ENCODE results near the gene KANTR.
"Not testable (repeated sequence)": the region's sequence is repeated elsewhere in the genome, so short reads cannot be mapped to it uniquely, and the experiment has no call there.

KANTR gene

DNA sequence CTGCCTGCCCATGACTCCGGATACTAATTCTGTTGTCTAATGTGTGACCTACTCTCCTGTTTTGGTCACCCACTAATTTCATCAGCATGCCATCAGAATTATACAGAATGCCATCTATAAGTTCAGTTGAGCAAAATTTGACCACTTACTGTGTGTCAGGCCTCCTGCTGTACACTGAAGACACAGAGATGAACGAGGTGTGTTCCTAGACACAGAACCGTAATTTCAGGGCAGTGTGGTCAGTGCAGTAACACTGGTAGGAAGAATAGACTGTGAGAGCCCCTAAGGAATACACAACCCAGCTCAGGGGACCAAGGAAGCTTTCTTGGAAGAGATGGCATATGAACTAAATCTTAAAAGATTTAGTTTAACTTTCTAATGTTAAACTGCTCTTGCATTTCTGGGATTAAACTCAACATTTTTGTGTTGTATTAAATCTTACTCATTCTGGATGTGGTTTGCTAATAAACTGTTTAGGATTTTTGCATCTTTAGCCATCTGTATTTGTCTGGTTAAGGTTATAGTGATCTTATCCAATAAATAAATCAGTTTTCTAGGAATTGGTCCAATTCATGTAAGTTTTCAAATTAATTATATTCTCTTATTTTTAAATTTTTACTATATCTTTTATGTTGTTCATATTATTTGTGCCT, 34.3 kb downstream of the KANTR start:
- DNase-seq (ENCODE audit: insufficient read length, low spot score) = no peak
- no peak for FAIRE-seq
- no peak for TF ChIP-seq POLR2A (IDR thresholded peaks at IDR 0.05; ENCODE audit: low read depth, low read length)

DNA sequence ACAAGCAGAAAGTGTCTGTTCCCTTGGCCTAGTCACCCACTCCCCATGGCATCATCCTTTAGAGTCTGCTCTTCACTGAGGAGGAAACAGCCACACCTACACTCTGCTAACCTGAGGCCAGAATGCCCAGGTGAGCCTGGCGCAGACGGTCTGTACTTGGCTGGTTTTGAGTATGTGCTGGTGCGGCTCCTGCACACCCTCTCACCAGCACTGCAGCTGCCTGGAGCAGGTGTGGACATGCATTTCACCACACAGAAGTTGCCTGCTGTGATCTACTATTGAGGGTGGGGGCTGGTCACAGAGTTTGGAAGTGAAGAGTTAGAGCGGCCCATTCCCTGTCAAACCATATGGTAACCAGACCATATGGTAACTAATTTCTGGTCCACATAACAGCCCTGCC, 39.5 kb downstream of the KANTR start:
- DNase-seq (ENCODE audit: insufficient read length, low spot score) (no peak), FAIRE-seq (no peak)
- no peak for TF ChIP-seq POLR2A (IDR thresholded peaks at IDR 0.05; ENCODE audit: low read depth, low read length)

DNA sequence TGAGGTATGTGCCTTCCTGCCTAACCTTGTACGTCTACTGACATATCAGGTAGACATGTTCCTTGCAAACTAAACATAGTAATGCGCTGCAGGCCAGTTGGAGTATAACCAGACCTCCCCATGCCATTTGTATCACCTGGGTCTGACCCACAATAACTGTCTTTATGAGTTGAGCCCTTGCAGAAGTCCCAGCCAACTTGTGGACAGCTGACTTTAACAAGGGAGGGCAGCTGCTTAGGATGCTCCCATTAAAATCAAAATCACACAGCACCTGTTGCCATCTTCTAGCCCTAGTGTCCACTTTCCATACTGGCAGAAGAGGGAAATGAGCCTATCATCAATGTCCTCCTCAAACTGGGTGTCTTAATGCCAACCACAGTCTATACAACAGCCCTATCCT, 41.6 kb downstream of the KANTR start:
- TF ChIP-seq POLR2A (IDR thresholded peaks at IDR 0.05; ENCODE audit: low read depth, low read length) = no peak
- no peak for FAIRE-seq
- DNase-seq (ENCODE audit: insufficient read length, low spot score) = no peak

DNA sequence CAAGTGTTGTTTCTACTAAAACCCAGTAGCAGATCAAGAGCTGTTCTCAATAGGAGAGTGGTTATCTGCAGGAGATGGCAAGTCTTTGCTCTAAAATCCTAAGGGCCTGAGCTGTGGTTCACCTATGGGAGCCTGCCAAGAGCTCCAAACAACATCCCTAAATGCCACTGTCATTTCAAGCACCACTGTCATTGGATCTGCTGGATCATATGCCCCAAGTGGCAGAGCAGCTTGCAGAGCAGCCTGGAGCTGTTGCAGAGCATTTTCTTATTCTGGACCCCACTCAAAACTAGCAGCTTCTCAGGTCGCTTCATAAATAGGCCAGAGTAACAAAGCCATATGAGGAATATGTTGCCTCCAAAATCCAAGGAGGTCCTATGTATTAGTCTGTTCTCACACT, 59.6 kb downstream of the KANTR start:
- no peak for TF ChIP-seq POLR2A (IDR thresholded peaks at IDR 0.05; ENCODE audit: low read depth, low read length)
- DNase-seq (ENCODE audit: insufficient read length, low spot score) (no peak), FAIRE-seq (no peak)

DNA sequence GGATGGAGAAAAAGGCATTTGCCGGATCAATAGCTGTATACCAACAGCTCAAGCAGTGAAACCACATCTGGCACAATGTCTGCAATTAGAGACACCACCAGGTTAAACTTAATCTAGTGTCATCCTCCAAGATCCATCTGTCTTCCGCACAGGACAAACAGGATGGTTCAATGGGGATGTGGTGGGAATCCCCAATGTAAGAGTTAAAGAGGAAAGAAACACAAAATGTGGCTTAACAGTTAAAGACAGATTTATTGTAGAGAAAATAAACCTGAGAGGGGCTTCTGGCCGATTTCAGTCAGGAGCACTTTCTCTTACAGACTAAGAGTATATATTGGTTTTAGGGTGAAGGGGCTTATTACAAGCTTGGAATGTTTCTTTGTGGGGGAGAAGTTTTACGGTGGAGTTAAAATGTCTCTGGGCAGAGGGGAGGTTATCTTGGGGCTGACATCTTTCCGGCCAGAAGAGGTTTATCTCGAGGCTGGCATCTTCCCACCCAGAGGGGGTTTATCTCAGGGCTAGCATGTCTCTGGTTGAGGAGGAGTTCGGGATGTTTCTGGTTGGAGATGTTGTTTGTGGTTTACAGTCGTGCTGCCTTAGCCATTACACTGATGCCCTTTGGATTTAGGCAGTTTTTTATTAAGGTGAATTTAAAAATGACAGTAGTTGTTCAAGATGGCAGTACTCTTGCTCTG, 61.7 kb downstream of the KANTR start:
- TF ChIP-seq POLR2A (IDR thresholded peaks at IDR 0.05; ENCODE audit: low read depth, low read length) = no peak

DNA sequence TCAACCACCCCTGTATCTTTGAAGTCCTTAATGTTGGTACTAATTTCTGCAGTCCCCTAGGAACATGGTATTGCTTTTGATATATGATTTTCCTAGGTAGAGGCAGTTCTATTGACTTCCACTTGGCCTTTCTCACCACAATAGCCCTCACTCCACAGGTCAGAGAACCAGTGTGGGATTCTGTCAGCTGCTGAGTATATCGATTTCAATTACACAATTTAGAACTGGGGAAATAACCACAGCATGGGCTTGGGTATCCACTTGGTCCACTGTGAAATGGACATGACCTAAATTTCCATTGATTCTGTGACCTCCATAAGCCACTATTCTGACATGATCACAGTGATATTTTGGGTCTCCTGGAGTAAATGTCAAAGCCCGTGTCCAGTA, 62.3 kb downstream of the KANTR start:
- no peak for FAIRE-seq

More for the DNA sequence above, 61.7 kb downstream of the KANTR start:
- no peak for FAIRE-seq
- no peak for DNase-seq (ENCODE audit: insufficient read length, low spot score)

DNA sequence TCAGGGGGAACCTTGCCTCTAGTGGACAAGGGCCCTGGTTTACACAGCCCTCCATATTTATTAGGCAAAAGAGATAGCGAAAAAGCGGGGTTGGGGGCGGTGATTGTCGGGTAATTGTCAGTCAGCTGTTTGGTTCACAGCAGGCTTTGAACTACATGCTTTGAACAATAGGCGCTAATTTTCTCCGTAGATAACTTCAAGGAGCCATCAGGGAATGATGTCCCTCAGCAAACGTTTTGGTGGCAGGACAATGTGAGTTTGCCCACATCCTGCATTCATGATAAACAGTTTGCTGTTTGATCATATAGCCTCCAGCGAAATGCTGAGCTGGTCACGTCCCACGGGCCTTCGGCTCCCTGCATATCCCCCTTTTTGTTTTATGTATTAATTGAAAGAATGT, 65.2 kb downstream of the KANTR start:
- TF ChIP-seq POLR2A (IDR thresholded peaks at IDR 0.05; ENCODE audit: low read depth, low read length) = no peak
- no peak for DNase-seq (ENCODE audit: insufficient read length, low spot score)
- no peak for FAIRE-seq

More for the DNA sequence above, 62.3 kb downstream of the KANTR start:
- DNase-seq (ENCODE audit: insufficient read length, low spot score) = no peak
- TF ChIP-seq POLR2A (IDR thresholded peaks at IDR 0.05; ENCODE audit: low read depth, low read length) = no peak

DNA sequence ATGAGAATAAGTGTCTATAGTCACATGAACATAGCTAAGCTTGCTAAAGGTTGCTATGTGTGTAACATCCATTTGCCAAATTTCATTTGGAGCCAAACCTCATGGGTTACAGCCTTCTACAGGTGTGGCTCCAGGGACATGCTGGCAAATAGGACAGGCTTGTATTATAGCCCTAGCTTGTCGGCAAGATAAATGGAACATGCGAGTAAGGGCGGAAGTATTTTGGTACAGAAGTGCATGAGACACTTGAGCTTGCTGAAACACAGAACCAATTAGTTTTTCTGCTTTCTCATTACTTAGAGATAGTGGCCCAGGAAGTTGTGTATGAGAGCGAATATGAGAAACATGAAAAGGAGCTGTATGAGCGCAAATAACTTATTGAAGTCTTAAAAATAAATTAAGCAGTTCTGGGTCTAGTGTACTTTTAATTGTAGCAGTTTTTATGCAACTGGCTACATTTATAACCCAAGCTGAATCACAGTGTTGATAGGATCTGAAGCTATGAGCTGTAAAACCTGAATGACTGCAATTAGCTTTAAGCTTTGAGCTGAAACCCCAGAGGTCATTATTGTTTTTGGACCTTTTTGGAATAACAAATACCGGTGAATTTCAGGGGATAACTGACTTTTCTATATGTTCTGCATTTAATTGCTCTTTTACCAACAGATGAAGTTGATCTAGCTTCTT, 66.5 kb downstream of the KANTR start:
- no peak for DNase-seq (ENCODE audit: insufficient read length, low spot score)
- FAIRE-seq = no peak
- TF ChIP-seq POLR2A (IDR thresholded peaks at IDR 0.05; ENCODE audit: low read depth, low read length) = no peak

DNA sequence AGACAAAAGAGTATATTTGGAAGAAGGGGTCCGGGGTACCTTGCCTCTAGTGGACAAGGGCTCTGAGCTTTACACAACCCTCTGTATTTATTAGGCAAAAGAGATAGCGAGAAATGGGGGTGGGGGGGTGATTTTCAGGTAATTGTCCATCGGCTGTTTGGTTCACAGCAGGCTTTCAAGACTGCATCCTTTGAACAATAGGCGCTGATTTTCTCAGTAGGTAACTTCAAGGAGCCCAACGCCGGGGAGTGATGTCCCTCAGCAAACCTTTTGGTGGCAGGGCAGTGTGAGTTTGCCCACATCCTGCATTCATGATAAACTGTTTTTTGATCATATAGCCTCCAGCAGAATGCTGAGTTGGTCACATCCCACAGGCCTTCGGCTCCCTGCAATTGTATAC, 69.5 kb downstream of the KANTR start:
- no peak for TF ChIP-seq POLR2A (IDR thresholded peaks at IDR 0.05; ENCODE audit: low read depth, low read length)
- no peak for FAIRE-seq
- DNase-seq (ENCODE audit: insufficient read length, low spot score) = no peak

DNA sequence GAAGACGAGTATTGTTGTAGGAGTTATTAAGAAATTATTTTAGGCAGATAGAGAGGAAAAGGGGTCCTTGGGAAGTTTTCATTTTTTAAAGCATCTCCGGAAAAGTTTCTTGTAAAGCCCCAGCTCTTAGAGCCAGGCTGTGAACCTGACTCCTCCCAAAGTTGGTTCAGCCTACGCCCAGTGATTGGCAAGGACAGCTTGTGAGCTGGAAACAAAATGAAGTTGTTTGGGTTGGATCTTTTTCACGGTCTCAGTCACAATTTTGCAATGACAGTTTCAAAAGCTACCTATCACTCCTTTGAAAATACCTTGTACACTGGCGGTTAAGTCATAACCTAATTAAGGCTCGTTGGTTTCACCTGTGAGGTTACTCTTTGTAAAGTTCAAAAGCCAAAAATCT, 70.6 kb downstream of the KANTR start:
- DNase-seq (ENCODE audit: insufficient read length, low spot score); FAIRE-seq: not testable (repeated sequence)

DNA sequence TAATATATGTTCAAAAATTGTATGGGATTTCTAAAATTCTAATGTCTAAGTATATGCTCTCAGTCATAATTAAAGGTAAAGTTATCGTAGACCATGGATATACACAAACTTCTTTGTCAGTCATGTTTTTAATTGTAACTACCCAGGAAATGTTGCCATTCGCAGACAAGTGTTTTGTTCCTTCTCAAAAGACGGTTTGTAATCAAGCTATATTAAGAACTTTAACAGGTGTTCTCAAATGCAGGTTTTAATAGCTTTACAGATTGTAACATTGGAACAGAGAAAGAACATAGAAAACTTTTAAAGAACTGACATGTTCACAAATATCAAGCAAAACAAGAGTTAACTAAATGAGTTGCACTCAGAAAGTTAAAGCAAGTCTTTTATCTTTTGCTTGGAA, 72.2 kb downstream of the KANTR start:
- no peak for DNase-seq (ENCODE audit: insufficient read length, low spot score)
- no peak for FAIRE-seq
- TF ChIP-seq POLR2A (IDR thresholded peaks at IDR 0.05; ENCODE audit: low read depth, low read length) = no peak

DNA sequence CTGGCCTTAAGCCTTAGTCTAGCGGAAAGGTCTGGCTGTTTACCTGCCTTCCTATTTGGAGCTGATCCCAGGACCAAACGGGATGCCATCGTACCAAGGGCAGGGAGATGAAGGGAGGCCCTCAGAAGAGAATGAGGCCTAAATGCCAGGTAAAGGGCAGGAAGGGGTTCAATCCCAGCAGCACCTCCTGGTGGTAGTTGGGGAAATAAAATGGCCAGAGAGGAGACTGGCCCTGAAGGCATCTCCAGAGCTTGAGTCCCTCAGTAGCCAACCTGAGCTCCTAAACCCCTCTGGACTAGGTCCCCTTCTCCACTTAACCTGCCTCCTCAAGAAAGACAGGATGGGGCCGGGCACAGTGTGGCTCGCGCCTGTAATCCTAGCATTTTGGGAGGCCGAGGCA, 77.4 kb downstream of the KANTR start:
- DNase-seq (ENCODE audit: insufficient read length, low spot score) (no peak), FAIRE-seq (no peak)
- no peak for TF ChIP-seq POLR2A (IDR thresholded peaks at IDR 0.05; ENCODE audit: low read depth, low read length)

Data from H54 (cell line).